ENCODE data around the gene ENOX1.

Gene ENOX1

DNA sequence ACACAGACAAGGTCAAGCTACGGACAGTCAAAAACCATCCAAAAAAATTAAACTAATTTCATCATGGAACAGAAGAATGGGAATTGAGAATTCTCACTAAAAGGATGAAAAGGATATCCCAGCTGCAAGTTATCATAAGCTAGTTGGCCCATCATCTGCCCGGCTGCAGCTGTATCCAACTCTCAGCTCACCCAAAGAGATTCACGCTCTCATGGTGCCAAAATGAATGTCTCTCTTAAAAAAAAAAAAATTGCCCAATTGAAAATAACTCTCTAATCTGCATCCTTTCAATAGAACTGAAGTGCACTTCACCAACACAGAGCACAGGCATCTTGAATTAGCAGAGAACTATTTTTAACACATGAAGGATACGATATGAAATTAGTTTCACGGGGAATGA is 20.0 kb downstream of the ENOX1 start:
- H3K4me3 ChIP-seq (ENCODE audit: low read depth, low read length) = no peak overlapping the region
- no peak for DNase-seq (ENCODE audit: low read depth)
- TF ChIP-seq, protein P1, sequence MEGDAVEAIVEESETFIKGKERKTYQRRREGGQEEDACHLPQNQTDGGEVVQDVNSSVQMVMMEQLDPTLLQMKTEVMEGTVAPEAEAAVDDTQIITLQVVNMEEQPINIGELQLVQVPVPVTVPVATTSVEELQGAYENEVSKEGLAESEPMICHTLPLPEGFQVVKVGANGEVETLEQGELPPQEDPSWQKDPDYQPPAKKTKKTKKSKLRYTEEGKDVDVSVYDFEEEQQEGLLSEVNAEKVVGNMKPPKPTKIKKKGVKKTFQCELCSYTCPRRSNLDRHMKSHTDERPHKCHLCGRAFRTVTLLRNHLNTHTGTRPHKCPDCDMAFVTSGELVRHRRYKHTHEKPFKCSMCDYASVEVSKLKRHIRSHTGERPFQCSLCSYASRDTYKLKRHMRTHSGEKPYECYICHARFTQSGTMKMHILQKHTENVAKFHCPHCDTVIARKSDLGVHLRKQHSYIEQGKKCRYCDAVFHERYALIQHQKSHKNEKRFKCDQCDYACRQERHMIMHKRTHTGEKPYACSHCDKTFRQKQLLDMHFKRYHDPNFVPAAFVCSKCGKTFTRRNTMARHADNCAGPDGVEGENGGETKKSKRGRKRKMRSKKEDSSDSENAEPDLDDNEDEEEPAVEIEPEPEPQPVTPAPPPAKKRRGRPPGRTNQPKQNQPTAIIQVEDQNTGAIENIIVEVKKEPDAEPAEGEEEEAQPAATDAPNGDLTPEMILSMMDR (IDR thresholded peaks at IDR 0.05; ENCODE audit: control insufficient read depth, extremely low read depth, insufficient read depth) = no peak

DNA sequence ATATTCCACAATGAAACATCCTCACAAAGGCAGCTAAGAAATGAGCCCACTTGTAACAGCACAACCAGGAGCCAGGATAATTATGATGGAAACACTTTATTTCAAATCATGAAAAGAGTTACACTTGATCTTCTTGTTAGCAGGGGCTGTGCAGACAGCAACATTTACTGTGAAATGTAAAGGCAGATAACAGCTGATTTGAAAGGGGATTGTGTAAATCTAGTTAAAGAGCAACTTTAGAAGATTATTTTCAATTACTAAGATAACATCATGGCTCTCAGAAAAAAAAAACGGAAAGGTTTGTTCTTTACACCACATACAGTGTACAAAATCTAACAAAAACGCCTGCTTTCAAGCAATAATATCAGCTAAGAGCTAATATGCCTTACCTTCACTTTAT is 22.4 kb downstream of the ENOX1 start:
- DNase-seq (ENCODE audit: low read depth) = no peak
- TF ChIP-seq, protein P1 (IDR thresholded peaks at IDR 0.05; ENCODE audit: control insufficient read depth, extremely low read depth, insufficient read depth) = no peak
- H3K4me3 ChIP-seq (ENCODE audit: low read depth, low read length) = no peak overlapping the region

DNA sequence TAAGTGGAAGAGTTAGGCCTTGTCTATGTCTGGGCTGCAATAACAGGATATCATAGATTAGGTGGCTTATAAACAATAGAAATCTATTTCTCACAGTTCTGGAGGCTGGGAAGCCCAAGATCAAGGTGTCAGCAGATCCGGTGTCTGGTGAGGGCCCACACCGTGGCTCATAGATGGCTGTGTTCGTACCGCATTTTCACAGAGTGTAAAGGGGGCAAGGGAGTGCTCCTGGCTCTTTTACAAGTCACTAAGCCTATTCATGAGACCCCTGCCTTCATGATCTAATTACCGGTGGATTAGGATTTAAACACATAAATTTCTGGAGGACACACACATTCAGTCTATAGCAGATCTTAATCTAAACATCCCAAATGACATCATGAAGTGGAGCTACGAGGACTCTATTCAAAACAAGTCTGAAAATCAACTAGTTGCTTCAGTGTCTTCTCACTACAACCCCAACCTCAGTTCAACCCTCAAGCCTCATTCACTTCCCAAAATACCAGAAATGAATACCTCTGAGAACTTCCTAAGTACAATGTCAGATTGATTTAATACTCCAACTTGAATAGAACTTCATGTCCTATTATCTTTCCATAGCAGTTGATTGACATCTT is 23.5 kb downstream of the ENOX1 start:
- H3K4me3 ChIP-seq (ENCODE audit: low read depth, low read length) = no peak overlapping the region
- TF ChIP-seq, protein P1 (IDR thresholded peaks at IDR 0.05; ENCODE audit: control insufficient read depth, extremely low read depth, insufficient read depth) = no peak
- no peak for DNase-seq (ENCODE audit: low read depth)

DNA sequence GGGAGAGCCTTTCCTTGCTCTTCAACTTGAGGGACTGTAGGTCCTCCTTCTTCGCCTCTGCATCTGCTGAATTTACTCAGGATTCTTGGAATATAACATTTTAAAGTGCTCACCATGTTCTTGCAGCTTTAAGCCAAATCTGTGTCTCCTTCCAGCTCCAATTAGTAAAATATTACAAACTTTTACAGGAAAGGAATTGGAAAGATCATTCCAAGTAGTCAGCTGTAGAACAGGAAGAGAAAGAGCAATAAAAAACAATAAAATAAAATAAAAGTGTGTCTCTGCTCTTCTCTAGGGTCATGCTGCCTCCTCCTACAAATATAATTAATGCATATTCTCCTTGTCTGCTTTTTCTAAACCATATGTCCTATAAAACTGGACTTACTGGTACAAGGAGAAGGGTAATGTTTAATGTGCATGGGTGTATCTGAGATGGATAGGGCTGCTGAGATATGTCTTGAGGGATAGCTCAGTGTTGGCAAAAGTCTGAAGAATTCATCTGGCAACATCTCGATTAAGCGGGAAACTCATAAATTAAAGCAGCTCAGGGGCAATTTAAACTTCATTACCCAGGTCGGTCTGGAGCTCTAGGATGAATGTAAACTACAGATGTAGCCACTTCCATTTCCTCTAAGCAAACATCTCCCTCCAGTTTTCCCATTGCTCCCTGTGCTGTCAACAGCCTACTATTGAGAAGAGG is 25.0 kb downstream of the ENOX1 start:
- no peak for DNase-seq (ENCODE audit: low read depth)
- H3K4me3 ChIP-seq (ENCODE audit: low read depth, low read length) = no peak overlapping the region
- TF ChIP-seq, protein P1 (IDR thresholded peaks at IDR 0.05; ENCODE audit: control insufficient read depth, extremely low read depth, insufficient read depth) = no peak

DNA sequence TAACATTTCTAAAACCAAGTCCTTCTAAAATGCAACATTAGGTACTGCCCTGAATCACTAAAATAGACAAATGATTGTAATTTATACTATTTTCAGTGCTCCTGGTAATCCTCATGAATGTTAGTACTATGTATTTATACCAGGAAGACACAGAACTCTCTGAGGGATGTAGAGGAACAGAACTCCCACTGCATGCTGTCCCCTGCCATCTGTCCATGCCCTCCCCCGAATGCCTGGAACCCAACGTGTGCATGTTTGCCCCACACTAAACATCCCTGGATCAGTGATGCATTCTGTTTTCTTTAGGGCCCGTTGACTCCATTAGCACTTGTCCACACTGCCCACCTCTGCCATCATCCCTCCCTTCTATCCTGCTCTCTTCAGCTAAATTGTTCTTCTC is 26.5 kb downstream of the ENOX1 start:
- TF ChIP-seq, protein P1 (IDR thresholded peaks at IDR 0.05; ENCODE audit: control insufficient read depth, extremely low read depth, insufficient read depth) = no peak
- no peak overlapping the region for H3K4me3 ChIP-seq (ENCODE audit: low read depth, low read length)
- no peak for DNase-seq (ENCODE audit: low read depth)

DNA sequence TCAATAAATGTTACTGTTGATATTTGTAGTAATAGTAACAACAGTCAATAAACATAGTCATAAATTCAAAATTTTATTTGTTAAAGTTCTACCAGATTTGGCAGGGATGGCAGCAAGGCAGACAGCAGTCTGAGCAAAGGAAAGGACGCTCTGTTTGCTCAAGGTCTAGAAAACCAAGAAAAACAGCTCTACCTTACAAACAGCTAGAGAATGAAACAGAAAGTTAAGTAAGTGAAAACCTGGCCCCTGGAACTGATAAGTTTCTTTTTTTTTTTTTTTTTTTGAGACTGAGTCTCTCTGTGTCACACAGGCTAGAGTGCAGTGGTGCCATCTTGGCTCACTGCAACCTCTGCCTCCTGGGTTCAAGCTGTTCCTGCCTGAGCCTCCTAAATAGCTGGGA is 27.9 kb downstream of the ENOX1 start:
- DNase-seq (ENCODE audit: low read depth) = peak; percentile 85
- H3K4me3 ChIP-seq (ENCODE audit: low read depth, low read length) = no peak overlapping the region
- TF ChIP-seq, protein P1 (IDR thresholded peaks at IDR 0.05; ENCODE audit: control insufficient read depth, extremely low read depth, insufficient read depth) = no peak

DNA sequence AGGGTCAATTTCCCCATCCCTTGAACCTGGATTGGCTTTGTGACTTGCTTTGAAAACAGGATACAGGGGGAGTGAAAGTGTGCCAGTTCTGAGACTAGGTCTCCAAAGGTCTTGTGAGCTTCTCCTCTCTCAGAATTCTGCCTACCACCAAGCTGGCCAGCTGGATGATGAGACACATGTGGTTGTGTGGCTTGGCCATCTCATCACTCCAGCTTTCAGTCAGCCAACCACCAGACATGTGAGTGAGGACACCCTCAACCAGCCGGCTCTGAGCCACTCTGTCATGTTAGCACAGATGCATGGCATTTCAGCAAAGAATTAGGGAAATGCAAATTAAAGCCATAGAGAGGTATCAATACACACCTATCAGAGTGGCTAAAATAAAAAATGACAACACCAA is 29.5 kb downstream of the ENOX1 start:
- H3K4me3 ChIP-seq (ENCODE audit: low read depth, low read length) = no peak overlapping the region
- TF ChIP-seq, protein P1 (IDR thresholded peaks at IDR 0.05; ENCODE audit: control insufficient read depth, extremely low read depth, insufficient read depth) = no peak
- DNase-seq (ENCODE audit: low read depth) = no peak
